UCSD-AML1 (cell line): ENCODE measurements around the gene RTL10.

ENCODE experiments used
- DNase-seq: peaks from one replicate; lab custom pipeline; 2025; ENCODE audit not compliant: unreplicated experiment; lab: John Stamatoyannopoulos, UW

Gene RTL10

GRCh38 chr22:19876314-19876940 lies 21.8 kb upstream of the RTL10 start:
- no peak for DNase-seq

GRCh38 chr22:19875531-19876313 lies 21.0 kb upstream of the RTL10 start:
- no peak for DNase-seq

- DNase-seq = no peak
Observed at GRCh38 chr22:19875061-19875530, 20.4 kb upstream of the RTL10 start.

GRCh38 chr22:19874307-19875060 lies 19.8 kb upstream of the RTL10 start:
- DNase-seq = no peak

GRCh38 chr22:19873960-19874306 lies 19.3 kb upstream of the RTL10 start:
- DNase-seq = no peak

GRCh38 chr22:19873138-19873959 lies 18.7 kb upstream of the RTL10 start:
- no peak for DNase-seq

DNA sequence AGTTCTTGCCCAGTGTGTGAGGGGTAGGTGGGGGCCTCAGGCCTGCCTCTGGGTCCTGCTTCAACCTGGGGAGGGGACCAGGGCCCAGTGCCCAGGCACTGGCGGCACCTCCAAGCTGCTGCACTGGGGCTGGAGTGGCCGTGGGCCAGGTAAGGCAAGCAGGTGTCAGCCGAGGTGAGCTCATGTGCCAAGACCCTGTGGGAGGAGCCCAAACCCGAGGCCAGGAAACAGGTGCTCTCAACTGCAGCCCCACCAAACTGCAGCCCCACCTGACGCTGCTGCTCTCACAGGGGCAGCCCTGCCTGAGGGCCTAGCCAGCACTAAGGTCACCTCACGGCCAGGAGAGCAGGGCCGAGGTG lies 18.1 kb upstream of the RTL10 start:
- DNase-seq = no peak

DNA sequence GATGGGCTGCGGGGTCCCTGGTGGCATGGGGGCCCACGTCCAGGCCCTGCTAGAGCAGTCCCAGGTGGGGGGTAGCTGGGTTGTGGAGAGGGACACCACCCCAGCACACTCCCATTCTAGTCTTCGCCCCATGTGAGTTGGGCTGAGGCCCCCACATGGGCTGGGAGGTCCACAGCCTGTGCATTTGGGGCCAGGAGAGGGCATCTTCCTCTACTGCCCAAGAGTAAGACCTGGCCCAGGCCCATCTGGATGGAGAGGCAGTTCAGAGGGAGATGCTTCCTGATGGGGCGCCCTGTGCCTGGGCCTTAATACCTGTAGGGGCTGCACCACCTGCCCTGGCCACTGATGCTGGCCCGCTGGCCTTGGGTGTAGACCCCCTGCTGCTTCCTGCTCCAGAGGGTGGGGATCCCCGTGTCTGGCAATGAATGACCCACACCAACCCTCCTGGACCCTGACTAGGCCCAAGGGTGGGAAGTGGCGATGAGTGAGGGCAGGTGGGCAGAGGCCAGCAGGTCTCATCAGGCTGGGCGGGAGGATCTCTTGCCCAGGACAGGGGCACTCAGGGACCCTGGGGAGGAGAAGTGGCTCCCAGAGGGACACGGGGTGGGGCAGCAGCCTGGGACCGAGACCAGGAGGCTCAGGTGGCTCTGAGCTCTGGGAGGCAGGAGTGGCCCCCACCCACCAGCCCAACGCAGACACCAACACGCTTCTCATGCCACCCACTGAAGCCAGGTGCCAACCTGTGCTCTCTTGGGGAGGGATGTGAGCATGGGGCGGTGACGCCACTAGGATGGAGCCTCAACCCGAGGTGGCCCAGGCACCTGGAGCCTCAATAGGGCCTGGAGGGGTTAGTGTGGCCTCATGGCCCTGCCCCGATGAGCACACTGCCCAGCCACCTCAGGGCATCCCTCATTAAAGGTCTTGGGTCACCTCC lies 17.4 kb upstream of the RTL10 start:
- no peak for DNase-seq

DNA sequence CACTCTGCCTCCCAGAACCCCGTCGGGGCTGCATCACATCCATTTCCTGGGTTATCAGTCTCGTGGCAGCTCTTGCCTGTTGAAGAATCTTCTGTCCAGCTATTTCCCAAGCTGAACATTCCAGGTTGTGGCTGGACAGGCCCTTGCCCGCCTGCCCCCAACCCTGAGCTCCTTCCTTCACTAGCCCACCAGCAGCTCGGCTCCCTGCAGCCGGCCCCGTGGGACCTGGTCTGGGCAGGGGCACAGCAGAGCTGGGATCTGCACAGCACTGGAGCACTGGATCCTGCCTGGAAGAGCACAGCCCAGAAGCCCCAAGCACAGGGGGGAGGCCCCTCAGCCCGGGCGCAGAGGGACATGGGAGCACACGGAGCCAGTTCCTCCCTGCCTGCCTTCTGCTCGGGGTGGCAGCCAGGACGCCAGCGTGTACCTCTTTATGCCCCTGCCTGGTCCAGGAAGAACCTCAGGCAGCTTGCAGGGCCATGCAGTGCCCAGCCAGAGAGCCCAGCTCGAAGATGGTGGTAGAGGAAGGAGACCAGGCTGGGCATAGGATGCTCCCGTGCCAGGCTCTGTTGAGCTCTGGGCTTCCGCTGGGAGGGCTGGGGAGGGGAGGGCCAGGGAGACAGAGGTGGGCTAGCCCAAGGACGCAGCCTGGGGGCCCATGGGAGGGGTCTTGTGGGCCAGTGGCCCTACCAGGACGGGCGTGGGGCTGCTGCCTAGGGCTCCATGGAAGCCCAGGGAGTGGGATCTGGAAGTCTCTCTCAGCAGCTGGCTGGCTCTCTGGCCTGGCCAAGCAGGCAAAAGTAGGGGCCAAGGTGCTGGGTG lies 16.6 kb upstream of the RTL10 start:
- DNase-seq = no peak

GRCh38 chr22:19870153-19871022 lies 15.7 kb upstream of the RTL10 start:
- DNase-seq = no peak

DNA sequence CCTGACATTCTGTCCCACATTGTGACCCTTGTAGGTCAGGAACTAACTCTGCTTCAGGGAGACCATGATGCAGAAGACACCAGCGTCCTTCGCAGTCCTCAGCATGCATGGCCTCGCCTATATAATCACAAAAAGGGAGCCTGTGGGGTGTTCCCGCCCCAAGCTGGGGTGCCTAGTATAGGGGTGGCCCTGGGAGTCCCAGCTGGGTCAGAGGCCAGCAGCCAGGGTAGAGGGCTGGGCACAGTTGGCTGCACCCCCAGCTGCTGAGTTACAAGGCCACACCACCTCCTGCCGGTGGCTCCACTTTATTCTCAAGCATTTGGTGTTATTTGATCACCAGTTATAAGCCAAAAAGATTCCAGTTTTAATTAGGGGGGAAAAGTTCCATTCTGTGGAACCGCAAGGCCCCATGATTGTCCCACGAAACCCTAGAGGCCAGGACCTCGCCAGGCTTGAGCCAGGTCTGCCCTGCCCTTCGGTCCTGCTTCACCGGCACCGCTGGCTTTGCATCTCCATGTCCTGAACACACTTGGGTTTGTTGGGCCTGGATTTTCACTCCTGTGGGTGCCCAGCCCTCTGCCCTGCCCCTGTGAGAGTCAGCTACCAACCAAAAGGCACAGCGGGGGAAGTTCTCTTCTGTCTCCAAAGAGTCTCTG lies 15.0 kb upstream of the RTL10 start:
- no peak for DNase-seq

DNA sequence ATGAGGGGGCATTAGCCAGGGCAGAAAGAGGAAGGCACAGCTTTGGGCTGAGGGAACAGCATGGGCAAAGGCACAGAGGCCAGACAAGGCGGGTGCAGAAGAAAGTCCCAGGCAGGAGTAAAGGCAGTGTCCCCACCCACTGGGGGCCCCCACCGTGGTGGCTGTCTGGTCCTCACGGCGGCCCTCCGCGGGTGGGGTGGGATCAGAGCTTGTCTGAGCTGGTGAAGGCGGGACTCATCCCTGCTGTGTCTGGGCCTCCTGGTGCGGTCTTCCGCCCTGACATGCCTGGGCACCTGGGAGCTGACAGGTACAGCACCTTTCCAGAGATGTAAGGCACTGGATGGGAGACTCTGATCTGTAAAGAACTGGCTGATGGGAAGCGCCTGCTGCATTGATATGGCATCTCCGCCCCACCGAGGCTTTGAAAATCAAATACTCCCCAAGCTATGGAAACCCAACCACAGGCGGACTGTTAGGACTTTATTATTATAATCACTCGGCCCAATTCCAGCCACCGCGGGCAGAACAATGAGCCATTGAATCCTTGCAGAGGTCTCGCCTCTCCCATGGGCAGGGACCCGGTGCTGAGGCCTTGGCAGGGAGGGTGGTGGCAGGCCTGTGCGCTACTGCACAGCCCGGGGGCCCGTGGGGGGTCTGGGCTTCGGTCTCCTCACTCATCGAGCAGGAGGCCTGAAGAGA lies 14.2 kb upstream of the RTL10 start:
- DNase-seq = no peak

DNA sequence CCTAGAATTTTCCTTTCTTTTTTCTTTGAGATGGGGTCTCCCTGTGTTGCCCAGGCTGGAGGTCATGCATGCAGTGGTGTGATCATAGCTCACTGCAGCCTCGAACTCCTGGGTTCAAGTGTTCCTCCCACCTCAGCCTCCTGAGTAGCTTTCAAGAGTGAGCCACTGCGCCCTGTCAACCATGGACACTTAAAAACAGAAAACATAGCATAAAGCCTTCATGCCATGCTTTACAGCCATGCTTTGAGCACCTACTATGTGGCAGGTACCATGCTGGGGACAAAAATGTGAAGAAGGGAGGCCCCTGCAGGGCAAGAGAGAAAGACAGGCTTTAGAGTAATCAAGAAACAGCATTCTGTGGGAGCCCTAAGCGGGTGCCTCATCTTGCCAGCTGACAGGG lies 13.7 kb upstream of the RTL10 start:
- no peak for DNase-seq

DNA sequence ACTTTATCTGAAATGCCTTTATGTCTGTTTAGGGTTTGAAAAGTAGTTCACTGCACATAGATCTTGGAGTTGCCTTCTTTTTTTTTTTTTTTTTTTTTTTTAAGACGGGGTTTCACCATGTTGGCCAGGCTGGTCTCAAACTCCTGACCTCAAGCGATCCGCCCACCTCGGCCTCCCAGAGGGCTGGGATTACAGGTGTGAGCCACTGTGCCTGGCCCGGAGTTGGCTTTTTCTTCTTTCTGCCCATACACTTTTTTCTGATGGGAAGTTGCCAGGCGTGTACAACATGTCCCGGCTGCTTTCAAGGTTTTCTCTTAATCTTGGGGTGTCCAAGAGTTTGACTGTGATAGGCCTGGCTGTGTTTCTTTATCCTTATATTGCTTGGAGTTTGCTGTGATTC lies 12.9 kb upstream of the RTL10 start:
- no peak for DNase-seq

GRCh38 chr22:19866665-19867009 lies 12.0 kb upstream of the RTL10 start:
- DNase-seq = no peak

GRCh38 chr22:19865141-19865829 lies 10.6 kb upstream of the RTL10 start:
- no peak for DNase-seq
